Endothelial cell of umbilical vein (primary cell): Measurements from ENCODE around the gene RPS6KA1. TPM values are rescaled to one million over a fixed set of nuclear protein-coding genes. Genes with fewer than 3 reads are reported as not detected.

Source experiments
- BruUV-seq: library from RNA; stranded (reverse); fragments of 400-500 nt; replicated peaks from 2 replicates; lab custom pipeline; 2021; lab: Mats Ljungman, UMichigan
- CTCF ChIA-PET: fragments of 300-600, 350-600 bp; sonication (Branson Sonifier 250); formaldehyde crosslinking; loops from one replicate; lab custom pipeline; 2021; ENCODE audit warnings: antibody characterized with exemption, inconsistent platforms; lab: Charles Lee
- POLR2A ChIA-PET: fragments of 300-600, 350-600 bp; sonication (Branson Sonifier 250); formaldehyde crosslinking; loops from one replicate; lab custom pipeline; 2021; ENCODE audit warnings: antibody characterized with exemption, inconsistent platforms; lab: Charles Lee
- DNase-seq: peaks from one replicate; pipeline ENCODE4 v3.0.0-alpha.2; 2011; ENCODE audit warnings: low read depth, low spot score
- FAIRE-seq: peaks from 2 replicates; lab custom pipeline; 2011; peaks lifted over from hg19 to GRCh38; lab: Jason Lieb, UNC
- H2AFZ ChIP-seq: 2 replicates; pipeline ENCODE4 v1.6.0; 2012; ENCODE audit warnings: low read depth, low read length, control low read depth, inconsistent platforms
- H3K27ac ChIP-seq: 2 replicates; pipeline ENCODE4 v1.5.1; 2011; ENCODE audit warnings: low read depth, mild to moderate bottlenecking, control low read depth, low read length, moderate library complexity; ENCODE audit not compliant: insufficient read depth
- H3K27me3 ChIP-seq, 2 experiments: 2 replicates each; pipeline versions ENCODE4 v1.6.0 to v1.6.1; 2011; ENCODE audit warnings: low read length in 2 of 2, mixed read lengths in 1 of 2; ENCODE audit not compliant: control insufficient read depth in 2 of 2, insufficient read depth in 2 of 2
- H3K36me3 ChIP-seq, 2 experiments: 2 replicates in 1 of 2; 3 replicates in 1 of 2; pipeline ENCODE4 v1.5.1; 2011; ENCODE audit warnings: low read length in 2 of 2, mild to moderate bottlenecking in 1 of 2, moderate library complexity in 1 of 2; ENCODE audit not compliant: control insufficient read depth in 2 of 2, insufficient read depth in 2 of 2; ENCODE audit errors: extremely low read depth in 1 of 2
- H3K4me1 ChIP-seq: 3 replicates; pipeline ENCODE4 v1.5.1; 2011; ENCODE audit warnings: mild to moderate bottlenecking, low read length; ENCODE audit not compliant: control insufficient read depth, insufficient read depth; ENCODE audit errors: extremely low read depth
- H3K4me2 ChIP-seq: 2 replicates; pipeline ENCODE4 v1.6.1; 2011; ENCODE audit warnings: low read length, control low read depth, mixed read lengths; ENCODE audit not compliant: insufficient read depth
- H3K4me3 ChIP-seq, 3 experiments: fragments of 200-600 bp in 1 of 3; sonication (generic), shearing (Covaris generic) in 1 of 3; replicated peaks in 1 of 3; 2 replicates each; pipeline ENCODE4 v1.5.1; 2011 to 2016; ENCODE audit warnings: control low read depth in 3 of 3, low read length in 3 of 3, mild to moderate bottlenecking in 2 of 3, inconsistent platforms in 1 of 3, low read depth in 1 of 3, moderate library complexity in 1 of 3; ENCODE audit not compliant: insufficient read depth in 1 of 3
- H3K79me2 ChIP-seq: 2 replicates; pipeline ENCODE4 v1.6.0; 2012; ENCODE audit warnings: low read length, inconsistent platforms; ENCODE audit not compliant: control insufficient read depth, insufficient read depth
- H3K9ac ChIP-seq: replicated peaks from 2 replicates; pipeline ENCODE3; 2011; ENCODE audit warnings: low read length, control low read depth; ENCODE audit not compliant: insufficient read depth; ENCODE audit errors: extremely low read depth
- H3K9me1 ChIP-seq: replicated peaks from 3 replicates; pipeline ENCODE4 v1.6.0; 2011; ENCODE audit warnings: mild to moderate bottlenecking, low read length; ENCODE audit not compliant: control insufficient read depth, insufficient read depth; ENCODE audit errors: extremely low read depth
- H3K9me3 ChIP-seq: replicated peaks from 2 replicates; pipeline ENCODE4 v1.5.1; 2012; ENCODE audit warnings: low read length, inconsistent platforms; ENCODE audit not compliant: control insufficient read depth, insufficient read depth
- H4K20me1 ChIP-seq: replicated peaks from 2 replicates; pipeline ENCODE3; 2011; ENCODE audit warnings: mild to moderate bottlenecking, low read length; ENCODE audit not compliant: control insufficient read depth, insufficient read depth; ENCODE audit errors: extremely low read depth
- EZH2 ChIP-seq: IDR thresholded peaks from 2 replicates; pipeline ENCODE4 v1.6.1; 2012; ENCODE audit warnings: borderline replicate concordance, low read depth, mild to moderate bottlenecking, moderate library complexity, low read length, inconsistent platforms; ENCODE audit not compliant: severe bottlenecking
- JUN ChIP-seq: IDR thresholded peaks from 2 replicates; pipeline ENCODE4 v1.6.1; 2011; ENCODE audit warnings: borderline replicate concordance, low read depth; ENCODE audit not compliant: insufficient read length, insufficient read depth
- dilution Hi-C: fragments of 300-500 bp; cut with MboI; formaldehyde crosslinking; loops from one replicate; pipeline ENCODE4 v1.15.0; 2019; ENCODE audit warnings: low sequenced_read_pairs; ENCODE audit not compliant: extremely low pct_ligation_motif_present
- intact Hi-C: fragments of 100-400 bp; cut with micrococcal nuclease; formaldehyde crosslinking; loops from one replicate; pipeline ENCODE4 v1.10.0; 2022
- polyA plus RNA-seq, 4 experiments: library from polyadenylated mRNA; depleted of rRNA in 3 of 4; stranded (reverse) in 3 of 4; unstranded in 1 of 4; fragments of >200 nt; gene quantifications; 2 replicates each; pipeline versions ENCODE4 v1.2.1 to v1.2.3, GENCODE V29; 2011 to 2012; ENCODE audit warnings: missing spikeins in 1 of 4
- total RNA-seq: library from RNA; stranded (reverse); gene quantifications from 2 replicates; pipeline ENCODE4 v1.2.3, GENCODE V29; 2021
- TF ChIP-seq, protein P1 (sequence below): IDR thresholded peaks from 2 replicates; pipeline ENCODE4 v1.6.1; 2011; ENCODE audit not compliant: insufficient read depth, insufficient read length

Gene RPS6KA1
- total and polyA plus RNA-seq, 2 donors (not counting 3 experiments of a cell fraction or from before 2014, with no cell fraction given) = 6.7 to 15.5 TPM

DNA sequence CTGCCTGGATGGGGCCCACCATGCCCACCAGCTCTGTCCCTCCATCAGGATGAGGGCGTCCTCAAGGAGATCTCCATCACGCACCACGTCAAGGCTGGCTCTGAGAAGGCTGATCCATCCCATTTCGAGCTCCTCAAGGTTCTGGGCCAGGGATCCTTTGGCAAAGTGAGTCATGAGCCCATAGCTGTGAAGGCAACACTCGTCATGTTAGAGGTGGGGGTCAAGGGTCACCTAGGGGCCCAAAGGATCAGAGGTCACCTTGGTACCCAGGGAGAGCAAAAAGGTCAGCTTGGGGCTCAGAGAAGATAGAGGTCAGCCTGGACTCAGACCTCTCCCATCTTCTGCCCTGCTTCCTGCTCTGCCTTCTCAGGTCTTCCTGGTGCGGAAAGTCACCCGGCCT, 17.3 kb downstream of the RPS6KA1 start:
- intact Hi-C loops = no loop called here
- POLR2A ChIA-PET = no interaction called here
- no peak overlapping the region for H3K4me3 ChIP-seq
- H3K9ac ChIP-seq = no peak overlapping the region
- H3K27me3 ChIP-seq = no peaks in the 10 kb centered on the region
- no peak overlapping the region for H3K4me2 ChIP-seq
- no peaks in the 10 kb centered on the region for H3K9me1 ChIP-seq
- no peaks in the 10 kb centered on the region for H3K9me3 ChIP-seq
- no peak for FAIRE-seq
- no peaks in the 10 kb centered on the region for H3K4me1 ChIP-seq
- H3K79me2 ChIP-seq = no peaks in the 10 kb centered on the region
- no peak overlapping the region for H3K27ac ChIP-seq
- H3K36me3 ChIP-seq = no peaks in the 10 kb centered on the region
- no peak overlapping the region for H2AFZ ChIP-seq
- CTCF ChIA-PET = interaction anchor here (2.9 kb wide), 1 partner anchor 8 kb away, joined by 12 read pairs; no protein-coding TSS in a partner anchor
- dilution Hi-C loops = no loop called here
- DNase-seq = no peak
- no TSS peak for BruUV-seq
- no peaks in the 10 kb centered on the region for H4K20me1 ChIP-seq
- TF ChIP-seq JUN = no peak

DNA sequence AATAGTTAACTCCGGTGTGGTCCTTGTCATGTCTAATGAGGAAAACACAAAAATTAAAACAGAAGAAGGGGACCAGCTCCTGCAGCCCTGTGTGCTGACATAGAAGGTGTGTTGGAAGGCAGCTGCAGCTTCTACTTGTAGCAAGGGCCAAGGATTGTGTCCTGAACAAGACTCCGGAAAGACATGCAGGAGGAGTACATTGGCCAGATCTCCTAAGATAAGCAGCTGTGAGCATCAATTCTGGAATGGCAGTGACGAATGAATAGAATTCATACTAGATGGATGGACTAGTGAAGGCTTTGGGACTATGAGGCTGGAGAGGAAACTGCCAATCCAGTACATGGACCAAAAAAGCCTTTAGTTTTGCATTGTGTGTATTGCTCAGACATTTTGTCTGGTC, 19.3 kb downstream of the RPS6KA1 start:
- Histone ChIP-seq H3K9me1 (no peaks in the 10 kb centered on the region), H3K27me3 (no peaks in the 10 kb centered on the region), H3K4me2 (no peak overlapping the region), H3K36me3 (no peaks in the 10 kb centered on the region), H3K4me3 (no peak overlapping the region), H2AFZ (no peak overlapping the region), H3K9me3 (no peaks in the 10 kb centered on the region), H3K9ac (no peak overlapping the region), H3K4me1 (no peaks in the 10 kb centered on the region), H4K20me1 (no peaks in the 10 kb centered on the region), H3K79me2 (no peaks in the 10 kb centered on the region), H3K27ac (no peak overlapping the region)
- TF ChIP-seq, protein P1, sequence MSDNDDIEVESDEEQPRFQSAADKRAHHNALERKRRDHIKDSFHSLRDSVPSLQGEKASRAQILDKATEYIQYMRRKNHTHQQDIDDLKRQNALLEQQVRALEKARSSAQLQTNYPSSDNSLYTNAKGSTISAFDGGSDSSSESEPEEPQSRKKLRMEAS = no peak
- no peak for TF ChIP-seq EZH2
- no peak for FAIRE-seq
- no TSS peak for BruUV-seq
- POLR2A ChIA-PET = no interaction called here
- dilution Hi-C loops (no loop called here), intact Hi-C loops (no loop called here)
- CTCF ChIA-PET = interaction anchor here (2.9 kb wide), 1 partner anchor 10 kb away, joined by 12 read pairs; no protein-coding TSS in a partner anchor
- DNase-seq = no peak
